GM19351 (cell line): ENCODE data around the gene SELE.
A peak's percentile ranks its signal among the peaks of the same experiment; 100 is the strongest.
"Not testable (repeated sequence)": the region's sequence is repeated elsewhere in the genome, so short reads cannot be mapped to it uniquely, and the experiment has no call there.

Experiments
- ATAC-seq: cut with Tn5 transposase; IDR thresholded peaks from one replicate; pipeline ENCODE4 v1.9.1; 2021; ENCODE audit warnings: mild to moderate bottlenecking, moderate library complexity; ENCODE audit not compliant: unreplicated experiment

The SELE gene

DNA sequence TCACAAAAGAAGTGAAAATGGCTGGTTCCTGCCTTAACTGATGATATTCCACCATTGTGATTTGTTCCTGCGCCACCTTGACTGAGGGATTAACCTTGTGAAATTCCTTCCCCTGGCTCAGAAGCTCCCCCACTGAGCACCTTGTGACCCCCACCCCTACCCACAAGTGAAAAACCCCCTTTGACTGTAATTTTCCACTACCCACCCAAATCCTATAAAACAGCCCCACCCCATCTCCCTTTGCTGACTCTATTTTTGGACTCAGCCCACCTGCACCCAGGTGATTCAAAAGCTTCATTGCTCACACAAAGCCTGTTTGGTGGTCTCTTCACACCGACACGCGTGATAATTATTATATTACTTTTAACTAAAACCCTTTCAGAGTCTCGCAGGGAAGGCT is 45.5 kb downstream of the SELE start:
- ATAC-seq = not testable (repeated sequence)

DNA sequence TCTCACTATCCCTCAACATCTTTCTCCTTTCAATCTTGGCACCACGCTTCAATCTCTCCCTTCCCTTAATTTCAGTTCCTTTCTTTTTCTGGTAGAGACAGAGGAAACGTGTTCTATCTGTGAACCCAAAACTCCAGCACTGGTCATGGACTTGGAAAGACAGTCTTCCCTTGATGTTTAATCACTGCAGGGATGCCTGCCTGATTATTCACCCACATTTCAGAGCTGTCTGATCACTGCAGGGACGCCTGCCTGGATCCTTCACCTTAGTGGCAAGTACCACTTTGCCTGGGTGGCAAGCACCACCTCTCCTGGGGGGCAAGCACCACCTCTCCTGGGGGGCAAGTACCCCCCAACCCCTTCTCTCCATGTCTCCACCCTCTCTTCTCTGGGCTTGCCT is 50.2 kb downstream of the SELE start:
- ATAC-seq = no peak

DNA sequence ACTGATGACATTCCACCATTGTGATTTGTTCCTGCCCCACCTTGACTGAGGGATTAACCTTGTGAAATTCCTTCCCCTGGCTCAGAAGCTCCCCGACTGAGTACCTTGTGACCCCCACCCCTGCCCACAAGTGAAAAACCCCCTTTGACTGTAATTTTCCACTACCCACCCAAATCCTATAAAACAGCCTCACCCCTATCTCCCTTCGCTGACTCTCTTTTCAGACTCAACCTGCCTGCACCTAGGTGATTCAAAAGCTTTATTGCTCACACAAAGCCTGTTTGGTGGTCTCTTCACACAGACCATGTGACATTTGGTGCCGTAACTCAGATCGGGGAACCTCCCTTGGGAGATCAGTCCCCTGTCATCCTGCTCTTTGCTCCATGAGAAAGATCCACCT is 50.7 kb downstream of the SELE start:
- not testable (repeated sequence) for ATAC-seq

DNA sequence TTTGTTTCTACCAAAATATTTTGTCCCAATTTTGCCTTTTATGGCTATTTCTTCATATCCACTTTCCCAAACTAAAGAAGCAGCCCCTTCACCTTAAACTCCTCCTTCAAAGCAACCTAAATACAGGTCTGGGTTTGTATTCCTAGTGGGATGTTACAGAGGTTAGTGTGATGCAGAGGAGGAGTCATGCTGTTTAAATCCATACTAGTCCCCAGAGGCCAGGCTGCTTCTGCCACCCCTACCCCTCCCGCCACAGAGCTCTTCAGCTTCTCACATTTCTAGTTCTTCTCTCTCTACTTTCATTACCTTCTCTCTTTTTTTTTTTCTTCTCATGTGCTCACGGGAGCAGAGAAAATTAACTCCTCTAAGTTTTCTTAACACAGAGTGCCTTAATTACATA is 51.8 kb downstream of the SELE start:
- ATAC-seq = no peak

DNA sequence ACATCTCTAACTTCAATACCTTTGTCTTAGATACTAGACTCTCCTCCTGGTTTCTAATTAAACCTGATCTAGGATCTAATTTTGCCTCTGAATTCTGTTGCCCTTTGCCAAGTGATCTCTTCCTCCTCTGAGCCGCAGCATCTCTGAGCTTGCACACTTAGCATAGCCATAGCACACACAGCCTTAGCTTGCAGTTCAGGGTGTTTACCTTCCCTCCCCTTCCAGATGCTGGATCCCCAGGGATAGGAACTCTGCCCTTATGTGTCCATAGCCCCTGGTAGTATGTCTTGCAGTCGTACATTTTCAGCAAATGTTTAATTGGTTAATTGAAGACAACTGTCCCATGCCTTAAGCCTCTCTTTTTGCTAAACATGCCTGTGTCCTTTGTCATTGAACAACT is 52.7 kb downstream of the SELE start:
- ATAC-seq = peak; percentile 23

DNA sequence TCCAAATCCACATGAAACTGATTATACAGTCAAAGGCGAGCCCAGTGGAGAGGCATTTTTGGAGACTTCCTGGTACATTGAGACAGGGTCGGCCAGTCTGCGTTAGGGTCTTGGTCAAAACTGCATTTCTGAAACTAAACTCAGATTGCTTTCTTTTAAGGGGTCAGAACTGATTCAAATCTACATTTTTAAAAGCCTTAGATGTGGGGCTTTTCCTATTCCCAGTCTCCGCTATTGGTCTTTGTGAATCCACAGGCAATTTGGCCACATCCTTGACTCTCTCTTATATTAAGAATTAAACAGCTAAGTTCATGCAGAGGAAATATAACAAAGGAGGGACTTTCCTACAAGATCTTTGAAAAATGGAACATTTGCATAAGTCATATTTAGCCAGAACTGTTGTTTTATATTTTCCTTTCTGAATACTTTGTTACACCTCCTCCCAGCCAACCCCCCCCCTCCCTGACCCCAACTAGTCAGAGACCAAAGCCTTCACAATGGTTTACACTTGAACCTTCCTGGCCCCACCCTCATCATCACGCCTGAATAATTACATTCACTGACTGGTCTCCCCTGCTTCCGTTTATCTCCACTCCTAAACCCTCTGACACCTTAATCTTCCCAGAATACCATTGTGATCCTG is 53.4 kb downstream of the SELE start:
- peak; percentile 65 for ATAC-seq

DNA sequence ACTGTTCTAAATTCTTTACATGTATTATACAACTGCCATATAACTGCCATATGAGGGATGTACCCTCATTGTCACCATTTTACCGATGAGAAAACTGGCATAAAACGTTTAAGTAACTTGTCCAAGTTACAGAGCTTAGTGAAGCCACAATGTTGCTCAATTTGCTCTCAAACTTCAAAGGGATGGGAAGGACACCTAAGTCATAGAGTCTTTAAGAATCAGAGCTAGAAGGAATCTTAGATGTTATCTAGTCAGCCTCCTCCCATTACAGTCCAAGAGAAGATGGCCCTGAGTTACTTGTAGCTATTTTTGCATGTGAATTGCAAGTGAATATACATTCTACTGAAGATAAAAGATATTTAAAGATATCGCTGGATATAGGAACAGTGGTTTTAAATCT is 54.2 kb downstream of the SELE start:
- no peak for ATAC-seq

DNA sequence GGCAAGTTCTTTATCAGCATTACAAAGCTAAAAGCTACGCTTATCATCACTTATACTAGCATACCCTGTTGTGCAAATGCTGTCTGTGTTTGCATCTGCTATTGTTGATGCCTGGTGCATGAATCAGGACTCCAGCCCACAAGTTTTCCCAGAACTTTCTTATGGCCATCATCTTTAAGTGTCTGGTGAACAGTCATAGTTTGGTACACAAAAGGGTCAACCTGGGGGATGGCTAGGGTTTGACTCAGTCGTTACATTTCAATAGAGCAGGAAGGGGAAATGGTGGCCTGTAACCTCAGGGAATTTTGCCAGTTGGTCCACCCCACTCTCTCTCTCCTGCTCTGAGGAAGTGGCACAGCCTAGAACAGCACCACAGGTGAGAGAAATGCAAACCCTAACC is 57.9 kb downstream of the SELE start:
- no peak for ATAC-seq
